KBM-7 (cell line): Measurements from ENCODE around the gene ERO1B.

Experiments used
- DNase-seq: peaks from one replicate; pipeline ENCODE4 v3.0.0-alpha.2; 2015
- in situ Hi-C: fragments of 300-500 bp; cut with MboI; formaldehyde crosslinking; loops from 2 replicates; pipeline ENCODE4 v1.14.3; 2020; ENCODE audit warnings: low sequenced_read_pairs, low pct_unique_long_range_greater_than_20kb, mixed read lengths

The ERO1B gene

GRCh38 chr1:236302941-236303340 lies 21.2 kb upstream of the ERO1B start:
- in situ Hi-C loops: no loop called here
- no peak for DNase-seq

DNA sequence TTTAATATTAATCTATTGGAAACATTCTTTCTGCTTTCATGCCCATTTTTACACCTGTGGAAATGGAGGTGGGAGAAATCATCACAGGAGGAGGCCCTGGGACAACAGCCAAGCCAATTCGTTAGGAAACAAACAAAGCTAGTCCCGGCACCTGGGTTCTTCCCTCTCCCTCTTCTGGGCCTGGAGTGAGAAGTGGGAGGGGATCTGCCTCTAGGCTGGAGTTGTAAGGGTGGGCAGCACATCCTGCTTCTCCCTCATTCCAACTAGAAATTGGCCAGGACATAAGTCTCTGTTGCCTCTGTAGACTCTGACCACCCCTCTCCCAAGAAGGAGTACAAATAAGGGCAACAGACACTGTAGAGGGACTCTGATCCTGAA lies 20.2 kb upstream of the ERO1B start:
- in situ Hi-C loops: no loop called here
- DNase-seq: no peak

DNA sequence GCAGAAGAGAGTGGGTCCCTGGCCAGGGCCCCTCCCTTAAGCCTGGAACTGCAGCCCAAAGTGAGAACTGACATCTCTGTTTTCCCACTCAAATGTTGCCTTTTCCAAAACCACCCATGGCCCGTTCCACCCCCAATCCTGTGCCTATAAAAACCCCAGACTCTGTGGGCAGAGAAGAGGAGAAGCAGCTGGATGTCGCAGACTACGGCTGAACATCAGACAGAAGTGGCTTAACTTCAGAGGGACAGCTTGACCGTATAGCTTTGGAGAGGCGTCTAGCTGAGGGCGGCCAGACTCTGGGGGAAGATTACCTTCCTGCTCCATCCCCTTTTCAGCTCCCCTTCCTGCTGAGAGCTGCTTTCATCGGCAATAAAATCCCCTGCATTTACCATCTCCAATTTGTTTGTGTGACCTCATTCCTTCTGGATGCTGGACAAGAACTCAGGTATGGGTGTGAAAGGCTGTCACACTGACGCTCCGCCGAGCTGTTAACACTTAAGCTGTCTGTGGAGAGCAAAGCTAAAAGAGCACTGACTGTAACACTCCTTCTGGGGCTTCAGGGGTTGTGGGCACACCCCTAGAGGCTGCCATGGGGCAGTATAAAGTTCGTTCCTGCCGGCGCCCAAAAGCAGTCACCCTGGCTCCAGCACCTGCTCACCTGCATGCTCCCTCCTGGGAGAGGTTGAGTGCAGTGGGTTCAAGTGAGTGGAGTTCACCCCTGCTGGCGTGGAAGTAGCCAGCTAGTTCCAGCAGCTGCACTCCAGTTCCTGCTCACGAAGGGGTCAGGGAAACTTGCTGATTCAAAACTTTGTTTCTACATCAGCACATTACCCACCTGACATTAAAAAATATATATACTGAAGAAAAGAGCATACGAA lies 19.6 kb upstream of the ERO1B start:
- no peak for DNase-seq
- in situ Hi-C loops: no loop called here

- in situ Hi-C loops: no loop called here
These were observed 15.4 kb upstream of the ERO1B start for GRCh38 chr1:236297161-236297560.

DNA sequence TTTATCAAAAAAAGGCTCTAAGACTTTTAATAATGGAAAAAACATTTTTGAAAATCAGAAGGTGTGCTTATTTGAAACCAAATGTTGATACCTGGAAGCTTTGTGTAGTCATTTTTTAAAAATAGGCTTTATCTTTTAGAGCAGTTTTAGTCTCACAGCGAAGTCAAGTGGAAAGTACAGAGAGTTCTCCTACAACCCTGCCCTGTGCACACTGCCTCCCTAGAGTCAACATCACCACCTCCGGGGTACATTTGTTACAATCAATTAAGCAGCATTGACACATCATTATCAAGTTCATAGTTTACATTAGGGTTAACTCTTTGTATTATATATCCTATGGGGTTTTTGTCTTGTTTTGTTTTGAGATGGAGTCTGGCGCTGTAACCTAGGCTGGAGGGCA lies 10.7 kb upstream of the ERO1B start:
- in situ Hi-C loops: no loop called here
- no peak for DNase-seq

More at GRCh38 chr1:236297161-236297560, 15.4 kb upstream of the ERO1B start:
- no peak for DNase-seq

- in situ Hi-C loops: no loop called here
- no peak for DNase-seq
These were observed 7.9 kb upstream of the ERO1B start for GRCh38 chr1:236289492-236290131.

- in situ Hi-C loops: no loop called here
- DNase-seq: no peak
These were observed 6.8 kb upstream of the ERO1B start for GRCh38 chr1:236288620-236288976.

DNA sequence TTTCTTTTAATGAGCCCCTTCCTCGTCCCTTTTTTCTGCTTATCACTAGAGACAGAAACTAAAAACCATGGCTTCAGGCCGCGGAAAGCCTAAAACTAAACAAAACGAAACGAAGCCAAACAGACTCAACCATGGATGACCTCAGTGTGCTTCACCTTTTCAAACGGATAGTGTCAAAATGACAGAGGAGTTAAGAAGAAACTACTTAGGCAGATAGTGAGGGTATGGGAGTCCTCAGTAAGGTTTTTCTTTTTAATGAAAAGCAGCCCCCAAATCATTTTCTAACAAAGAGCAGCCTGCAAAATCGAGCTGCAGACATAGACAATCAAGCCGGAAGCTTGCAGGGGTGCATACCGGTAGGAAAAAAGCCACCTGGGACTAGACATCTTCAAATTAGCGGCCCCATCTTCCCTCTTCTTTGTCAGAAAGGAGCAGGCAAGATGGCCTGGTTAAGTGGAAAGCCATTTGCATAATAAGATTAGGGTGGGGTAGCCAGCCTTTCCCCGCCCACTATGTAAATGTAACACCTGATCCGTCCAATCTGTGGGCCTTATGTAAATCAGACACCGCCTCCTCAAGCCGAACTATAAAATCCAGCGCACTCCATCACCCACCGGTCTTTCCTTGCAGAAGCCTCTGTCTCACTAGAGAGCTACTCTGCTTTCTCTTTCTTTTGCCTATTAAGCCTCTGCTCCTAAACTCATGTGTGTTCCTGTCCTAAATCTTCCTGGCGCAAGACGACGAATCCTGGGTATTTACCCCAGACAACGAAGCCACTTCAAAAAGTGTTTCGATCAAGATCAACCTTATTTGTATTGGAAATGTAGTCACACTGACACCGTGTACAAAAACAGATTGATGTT lies 6.2 kb upstream of the ERO1B start:
- in situ Hi-C loops: no loop called here

DNA sequence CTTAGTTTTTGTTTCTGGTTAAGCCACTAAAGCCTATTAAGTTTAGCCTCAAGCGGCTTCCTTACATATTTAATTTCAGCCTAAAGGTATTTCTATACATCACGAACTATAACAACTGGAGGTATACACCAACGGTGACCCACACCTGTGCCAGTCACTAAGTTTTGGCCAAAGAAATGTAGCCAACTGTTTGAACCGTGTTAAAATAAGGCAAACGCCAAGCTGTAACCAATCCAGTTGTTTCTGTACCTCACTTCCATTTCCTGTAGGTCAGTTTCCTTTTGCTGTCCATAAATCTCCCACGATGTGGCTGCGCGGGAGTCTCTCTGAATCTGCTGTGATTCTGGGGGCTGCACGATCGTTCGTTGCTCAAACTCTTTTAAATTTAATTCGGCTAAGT lies 5.6 kb upstream of the ERO1B start:
- in situ Hi-C loops: no loop called here
- no peak for DNase-seq

More for the DNA sequence above, 6.2 kb upstream of the ERO1B start:
- peak; percentile 23 for DNase-seq

DNA sequence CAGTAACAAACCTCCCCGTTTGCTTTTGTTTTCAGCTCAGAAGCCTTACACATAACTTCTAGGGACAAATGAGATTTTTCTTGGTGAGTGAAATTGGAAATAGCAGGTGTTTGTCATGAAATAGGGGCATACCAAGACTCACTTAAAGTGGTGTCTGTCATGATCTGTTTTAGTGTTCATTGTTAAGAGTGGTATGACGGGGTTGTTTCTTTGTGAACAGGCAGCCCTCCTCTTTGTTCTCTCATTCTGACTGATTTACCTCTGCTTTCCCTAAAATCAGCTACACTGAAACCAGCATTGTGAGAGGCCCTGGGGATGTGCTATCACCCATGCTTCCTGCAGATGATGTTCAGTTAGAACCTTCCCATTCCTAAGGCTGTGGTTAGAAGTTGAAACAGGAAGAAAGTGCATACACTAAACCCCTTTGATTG lies 2.5 kb upstream of the ERO1B start:
- in situ Hi-C loops: no loop called here

DNA sequence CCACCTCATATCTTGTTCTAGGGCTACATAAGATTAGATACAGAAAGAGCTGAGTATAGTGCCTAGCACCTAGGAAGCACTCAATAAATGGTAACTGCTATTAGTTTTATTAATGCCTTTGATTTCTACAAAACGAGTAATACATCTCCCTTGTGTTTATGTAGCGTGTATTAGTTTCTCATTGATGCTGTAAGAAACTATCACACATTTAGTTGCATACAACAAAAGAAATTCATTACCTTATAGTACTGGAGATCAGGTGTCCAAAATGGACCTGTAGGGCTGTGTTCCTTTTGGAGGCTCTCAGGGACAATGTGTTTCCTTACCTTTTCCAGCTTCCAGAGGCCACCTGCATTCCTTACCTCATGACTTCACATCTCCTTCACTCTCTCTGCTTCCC lies 961 bp upstream of the ERO1B start:
- DNase-seq: no peak
- in situ Hi-C loops: no loop called here

More for the DNA sequence above, 2.5 kb upstream of the ERO1B start:
- DNase-seq: peak; percentile 86

DNA sequence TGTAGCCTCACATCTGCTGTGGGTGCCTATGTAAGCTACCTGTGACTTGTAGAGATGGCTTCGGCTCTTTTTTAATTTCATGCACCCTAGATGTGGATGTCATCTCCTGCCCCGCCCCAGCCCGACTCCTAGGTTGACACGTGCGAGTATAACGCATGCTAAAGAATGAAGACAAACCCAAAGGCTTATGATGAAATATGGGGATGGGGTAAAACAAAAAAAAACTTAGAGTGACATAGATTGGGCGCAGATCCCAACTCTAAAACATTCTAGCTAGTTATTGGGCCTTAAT lies 613 bp upstream of the ERO1B start:
- in situ Hi-C loops: no loop called here
- DNase-seq: no peak

DNA sequence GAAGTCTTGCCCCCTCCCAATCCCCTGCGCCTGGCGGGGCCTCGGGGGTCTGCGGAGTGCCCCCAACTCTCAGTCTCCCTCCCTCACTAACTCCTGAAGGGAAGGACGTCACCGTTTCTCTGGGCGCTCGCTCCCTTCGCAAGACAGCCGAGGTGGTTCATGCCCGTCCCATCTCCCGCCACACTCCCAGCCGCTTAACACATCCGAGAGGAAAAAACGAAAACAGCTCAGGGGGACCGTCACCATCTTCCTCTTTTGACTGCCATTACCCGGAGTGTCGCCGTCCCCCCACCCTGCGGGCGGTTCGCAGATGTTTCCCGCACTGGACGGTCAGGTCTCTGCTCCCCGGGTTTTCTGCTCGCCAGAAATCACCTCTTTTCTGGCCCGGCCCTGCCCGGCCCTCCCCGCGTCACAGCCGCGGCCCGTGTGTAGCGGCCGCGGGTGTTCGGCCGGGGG lies 532 bp downstream of the ERO1B start:
- in situ Hi-C loops: no loop called here
- DNase-seq: peak; percentile 77

DNA sequence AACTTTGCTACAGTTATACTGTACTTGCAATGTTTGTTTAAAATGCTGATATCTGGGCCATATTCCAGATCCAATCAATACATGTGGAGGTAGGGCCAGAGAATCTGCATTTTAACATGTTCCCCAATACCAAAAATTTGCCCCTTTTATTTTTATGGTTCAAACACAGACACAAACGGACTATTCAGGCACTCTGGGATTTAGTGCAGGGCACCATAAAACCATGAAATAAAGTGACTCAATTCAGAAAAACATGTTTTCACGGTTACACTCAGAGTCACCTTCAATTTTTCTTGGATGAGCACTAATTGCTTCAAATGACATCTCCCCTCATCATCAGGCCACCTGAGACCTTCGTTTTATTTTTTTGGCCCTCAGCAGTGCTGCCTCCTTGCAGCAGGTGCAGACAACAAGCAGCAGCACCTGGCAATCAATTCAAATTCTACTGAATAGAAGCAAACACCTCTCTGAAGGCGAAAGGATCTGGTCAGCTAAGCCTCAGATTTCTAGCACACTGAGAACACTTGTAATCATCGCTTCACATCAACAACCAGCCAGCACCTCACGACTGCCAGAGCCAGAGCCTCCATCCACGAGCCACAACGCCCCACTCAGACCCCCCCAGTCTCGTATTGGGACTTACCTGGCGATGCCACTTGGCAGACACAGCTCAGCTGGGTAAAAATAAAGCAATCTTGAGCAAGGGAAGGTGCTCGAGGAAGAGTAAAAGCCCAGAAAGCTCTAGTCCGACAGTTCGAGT lies 1.1 kb downstream of the ERO1B start:
- DNase-seq: no peak
- in situ Hi-C loops: no loop called here

DNA sequence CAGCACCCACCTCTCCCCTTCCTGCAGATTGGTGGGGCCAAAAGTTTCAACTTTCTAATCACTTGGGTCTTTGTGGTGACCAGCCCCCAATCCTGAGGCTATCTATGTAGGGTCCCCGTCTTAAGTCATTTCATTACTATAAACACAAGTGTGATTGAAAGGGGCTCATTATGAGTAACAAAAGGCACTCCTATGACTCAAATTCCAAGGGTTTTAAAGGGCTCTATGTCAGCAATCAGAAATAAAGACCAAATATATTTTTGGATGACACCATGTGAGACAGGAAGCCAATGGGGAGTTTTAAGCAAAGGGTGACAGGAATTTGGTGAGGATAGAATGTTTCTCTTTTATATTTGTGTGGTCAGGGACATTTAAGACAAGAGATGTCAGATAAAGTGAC lies 6.2 kb downstream of the ERO1B start:
- DNase-seq: no peak
- in situ Hi-C loops: no loop called here

DNA sequence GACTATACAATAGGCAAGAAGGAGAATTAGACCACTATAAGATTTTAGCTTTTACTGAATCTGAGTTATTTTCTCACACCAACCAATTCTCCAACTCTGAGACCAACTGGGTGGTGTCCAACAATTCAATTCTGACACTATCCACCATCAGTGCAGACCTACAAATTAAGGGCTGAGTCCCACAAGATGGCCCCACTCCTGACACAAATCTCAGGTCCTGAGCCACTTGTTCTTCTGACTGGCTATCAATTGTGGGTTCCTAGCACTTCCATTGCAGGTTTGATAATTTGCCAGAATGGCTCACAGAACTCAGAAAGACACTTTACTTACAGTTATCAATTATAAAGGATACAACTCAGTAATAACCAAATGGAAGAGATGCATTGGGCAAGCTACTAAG lies 6.7 kb downstream of the ERO1B start:
- no peak for DNase-seq
- in situ Hi-C loops: no loop called here

- in situ Hi-C loops: no loop called here
- no peak for DNase-seq
These were observed 8.4 kb downstream of the ERO1B start for GRCh38 chr1:236273358-236273757.

- in situ Hi-C loops: no loop called here
- peak; percentile 21 for DNase-seq
These were observed 12.3 kb downstream of the ERO1B start for GRCh38 chr1:236269439-236269838.

DNA sequence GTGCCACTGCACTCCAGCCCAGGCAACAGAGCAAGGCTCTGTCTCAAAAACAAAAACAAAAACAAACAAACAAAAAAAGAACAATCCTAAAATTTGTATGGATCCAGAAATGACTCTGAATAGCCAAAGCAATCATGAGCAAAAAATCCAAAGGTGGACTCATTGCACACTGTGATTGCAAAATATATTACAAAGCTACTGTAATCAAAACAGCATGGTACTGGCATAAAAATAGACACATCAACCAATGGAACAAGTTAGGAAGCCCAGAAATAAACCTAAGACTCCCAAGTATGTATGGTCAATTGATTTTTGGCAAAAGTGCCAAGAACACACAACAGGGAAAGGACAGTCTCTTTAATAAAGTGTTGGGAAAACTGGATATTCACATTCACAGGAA lies 19.9 kb downstream of the ERO1B start:
- in situ Hi-C loops: no loop called here

More for the DNA sequence above, 19.9 kb downstream of the ERO1B start:
- DNase-seq: no peak
